HEK293T (cell line): ENCODE data around the gene APP.

ENCODE experiments used
- ARNT ChIP-seq: fragments of 450-650 bp; IDR thresholded peaks from 2 replicates; pipeline ENCODE4 v1.6.1; 2017; ENCODE audit warnings: mild to moderate bottlenecking
- ELF4 ChIP-seq: fragments of 450-650 bp; IDR thresholded peaks from 2 replicates; pipeline ENCODE4 v1.6.1; 2017; ENCODE audit warnings: antibody characterized with exemption
- FOXA1 ChIP-seq: fragments of 450-650 bp; IDR thresholded peaks from 2 replicates; pipeline ENCODE4 v1.6.1; 2016; ENCODE audit warnings: mild to moderate bottlenecking
- FOXK2 ChIP-seq: fragments of 450-650 bp; IDR thresholded peaks from 2 replicates; pipeline ENCODE4 v1.6.1; 2016; ENCODE audit warnings: mild to moderate bottlenecking
- FOXM1 ChIP-seq: fragments of 450-650 bp; IDR thresholded peaks from 2 replicates; pipeline ENCODE4 v1.6.1; 2017; ENCODE audit warnings: mild to moderate bottlenecking, borderline replicate concordance
- HDGF ChIP-seq: fragments of 450-650 bp; IDR thresholded peaks from 2 replicates; pipeline ENCODE4 v1.6.1; 2017; ENCODE audit warnings: antibody characterized with exemption, borderline replicate concordance
- SUZ12 ChIP-seq: fragments of 450-650 bp; IDR thresholded peaks from 2 replicates; pipeline ENCODE4 v1.6.1; 2016; ENCODE audit warnings: mild to moderate bottlenecking

DNA sequence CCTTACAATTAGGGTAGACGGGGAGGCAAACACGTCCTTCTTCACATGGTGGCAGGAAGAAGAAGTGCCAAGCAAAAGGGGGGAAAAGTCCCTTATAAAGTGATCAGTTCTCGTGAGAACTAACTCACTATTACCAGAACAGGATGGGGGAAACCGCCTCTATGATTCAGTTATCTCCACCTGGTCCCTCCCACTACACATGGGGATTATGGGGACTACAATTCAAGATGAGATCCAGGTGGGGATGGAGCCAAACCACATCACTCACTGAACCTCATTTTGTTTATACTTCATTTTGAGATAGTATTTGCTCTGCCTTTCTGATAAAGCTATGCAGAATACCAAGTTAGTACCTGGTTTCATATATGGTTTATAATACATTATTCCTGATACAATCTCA, 26.5 kb downstream of the APP start:
- TF ChIP-seq ARNT (no peak), FOXK2 (no peak), SUZ12 (no peak), FOXM1 (no peak), FOXA1 (no peak), ELF4 (no peak), HDGF (no peak)
